WERI-Rb-1 (cell line): ENCODE data around the gene VCL.

Source experiments
- DNase-seq: peaks from one replicate; pipeline ENCODE4 v3.0.0-alpha.2; 2020
- H3K27ac ChIP-seq: fragments of 250-450 bp; sonication (Bioruptor Pico); 2 replicates; pipeline ENCODE4 v1.5.1; 2020; ENCODE audit warnings: mild to moderate bottlenecking, moderate library complexity
- H3K27me3 ChIP-seq: fragments of 250-450 bp; sonication (Bioruptor Pico); 2 replicates; pipeline ENCODE4 v1.5.1; 2021; ENCODE audit warnings: mild to moderate bottlenecking, low read depth, moderate library complexity; ENCODE audit not compliant: insufficient read depth, severe bottlenecking
- H3K36me3 ChIP-seq: fragments of 250-450 bp; sonication (Bioruptor Pico); 2 replicates; pipeline ENCODE4 v1.5.1; 2020; ENCODE audit warnings: mild to moderate bottlenecking, moderate library complexity
- H3K4me3 ChIP-seq: 2 replicates; pipeline ENCODE4 v1.5.1; 2011; ENCODE audit warnings: low read depth, mild to moderate bottlenecking, control low read depth, low read length
- H3K9me3 ChIP-seq: fragments of 250-450 bp; sonication (Bioruptor Pico); 2 replicates; pipeline ENCODE4 v1.5.1; 2021; ENCODE audit warnings: mild to moderate bottlenecking, moderate library complexity; ENCODE audit not compliant: severe bottlenecking
- CTCF ChIP-seq: IDR thresholded peaks from 2 replicates; pipeline ENCODE4 v1.5.1; 2011; ENCODE audit warnings: low read depth, mild to moderate bottlenecking, control low read depth, inconsistent platforms, low read length

Gene VCL

GRCh38 chr10:74117738-74118137 lies 119.8 kb downstream of the VCL start:
- Histone ChIP-seq H3K4me3 (no peak overlapping the region), H3K36me3 (peaks cover 93% of the 10 kb centered on the region), H3K9me3 (no peaks in the 10 kb centered on the region), H3K27ac (no peak overlapping the region), H3K27me3 (no peaks in the 10 kb centered on the region)
- no peak for TF ChIP-seq CTCF
- DNase-seq, result no peak

DNA sequence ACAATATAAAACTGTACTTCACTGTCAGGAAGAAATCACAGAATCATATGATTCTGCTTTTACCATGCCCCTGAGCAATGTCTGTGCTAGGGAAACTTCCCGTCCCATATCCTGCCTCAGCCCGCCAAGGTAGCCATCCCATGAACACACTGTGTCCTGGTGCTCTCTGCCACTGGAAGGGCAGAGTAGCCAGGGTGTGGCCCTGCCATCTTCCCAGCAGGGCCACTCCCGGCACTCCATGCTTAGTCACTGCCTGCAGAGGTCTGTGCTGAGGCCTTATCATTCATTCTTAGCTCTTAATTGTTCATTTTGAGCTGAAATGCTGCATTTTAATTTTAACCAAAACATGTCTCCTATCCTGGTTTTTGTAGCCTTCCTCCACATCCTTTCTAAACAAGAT lies 120.9 kb downstream of the VCL start:
- no peak overlapping the region for H3K4me3 ChIP-seq
- no peaks in the 10 kb centered on the region for H3K27me3 ChIP-seq
- H3K36me3 ChIP-seq, result peaks cover 93% of the 10 kb centered on the region
- H3K27ac ChIP-seq, result no peak overlapping the region
- no peaks in the 10 kb centered on the region for H3K9me3 ChIP-seq
- no peak for TF ChIP-seq CTCF
- DNase-seq, result no peak

- H3K9me3 ChIP-seq, result no peaks in the 10 kb centered on the region
- H3K36me3 ChIP-seq, result peaks cover 88% of the 10 kb centered on the region
- no peak for TF ChIP-seq CTCF
- no peak overlapping the region for H3K4me3 ChIP-seq
- H3K27ac ChIP-seq, result no peak overlapping the region
- H3K27me3 ChIP-seq, result no peaks in the 10 kb centered on the region
- no peak for DNase-seq
These were observed 123.0 kb downstream of the VCL start for GRCh38 chr10:74120911-74121310.

DNA sequence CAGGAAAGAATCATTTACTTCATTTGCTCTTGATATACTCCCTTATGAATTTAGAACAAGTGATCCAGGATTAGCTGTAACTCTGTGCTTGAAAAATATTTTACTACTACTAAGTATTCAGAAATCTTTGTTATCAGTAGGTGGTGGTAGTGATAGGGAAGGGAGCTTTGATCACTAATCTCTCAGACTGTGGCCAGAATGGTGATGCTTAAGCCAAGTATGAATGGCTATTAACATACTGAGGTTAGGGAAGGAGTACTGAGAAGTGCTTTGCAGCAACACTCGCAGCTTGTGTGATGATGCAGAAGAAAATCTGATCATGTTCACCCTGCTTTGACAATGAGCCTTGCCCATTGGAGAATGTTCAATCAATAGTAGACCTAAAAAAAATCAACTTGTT lies 123.5 kb downstream of the VCL start:
- H3K9me3 ChIP-seq, result no peaks in the 10 kb centered on the region
- H3K36me3 ChIP-seq, result peaks cover 88% of the 10 kb centered on the region
- no peak overlapping the region for H3K27ac ChIP-seq
- H3K27me3 ChIP-seq, result no peaks in the 10 kb centered on the region
- DNase-seq, result no peak
- H3K4me3 ChIP-seq, result no peak overlapping the region
- no peak for TF ChIP-seq CTCF

DNA sequence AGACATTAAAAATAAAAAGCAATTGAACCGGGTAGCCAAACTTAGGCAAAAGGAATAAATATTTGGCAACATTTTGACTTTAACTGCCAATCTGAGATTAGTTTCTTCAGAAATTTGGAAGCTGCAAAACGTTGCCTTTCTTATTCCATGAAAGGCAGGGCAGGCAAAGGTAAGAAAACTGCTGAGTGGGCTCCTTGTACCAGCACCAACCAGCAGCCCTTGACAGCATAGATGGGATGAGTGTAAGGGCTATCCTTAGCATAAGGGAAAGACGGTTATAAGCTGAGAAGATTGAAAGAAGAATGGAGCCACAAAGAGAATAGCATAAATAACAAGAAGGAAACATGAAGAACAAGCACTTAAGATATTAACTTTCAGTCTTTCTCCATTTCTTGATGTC lies 124.1 kb downstream of the VCL start:
- Histone ChIP-seq H3K36me3 (peaks cover 88% of the 10 kb centered on the region), H3K27me3 (no peaks in the 10 kb centered on the region), H3K27ac (no peak overlapping the region), H3K9me3 (no peaks in the 10 kb centered on the region), H3K4me3 (no peak overlapping the region)
- TF ChIP-seq CTCF, result no peak
- DNase-seq, result no peak

DNA sequence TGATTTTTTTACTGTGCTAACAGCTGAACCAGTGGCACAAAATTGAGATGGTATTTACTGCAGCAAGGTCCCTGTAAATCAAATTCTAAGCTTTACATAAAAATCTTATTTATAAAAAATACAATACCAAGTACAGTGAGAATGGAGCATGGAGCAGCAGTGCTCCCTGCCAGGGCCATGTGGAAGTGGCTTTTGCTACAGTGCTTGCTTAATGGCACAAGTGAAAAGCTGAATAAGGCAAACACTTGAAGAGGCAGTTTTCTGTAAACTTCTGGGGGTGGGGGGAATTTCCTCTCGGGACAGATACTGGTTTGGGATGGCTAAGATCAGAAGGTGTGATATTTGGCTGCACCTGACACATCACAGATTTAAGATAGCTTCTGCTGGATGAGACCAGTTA lies 125.2 kb downstream of the VCL start:
- Histone ChIP-seq H3K27me3 (no peaks in the 10 kb centered on the region), H3K27ac (no peak overlapping the region), H3K4me3 (no peak overlapping the region), H3K9me3 (no peaks in the 10 kb centered on the region), H3K36me3 (peaks cover 88% of the 10 kb centered on the region)
- no peak for TF ChIP-seq CTCF
- no peak for DNase-seq
